ENCODE measurements around the gene KLHL21.

KLHL21 gene

DNA sequence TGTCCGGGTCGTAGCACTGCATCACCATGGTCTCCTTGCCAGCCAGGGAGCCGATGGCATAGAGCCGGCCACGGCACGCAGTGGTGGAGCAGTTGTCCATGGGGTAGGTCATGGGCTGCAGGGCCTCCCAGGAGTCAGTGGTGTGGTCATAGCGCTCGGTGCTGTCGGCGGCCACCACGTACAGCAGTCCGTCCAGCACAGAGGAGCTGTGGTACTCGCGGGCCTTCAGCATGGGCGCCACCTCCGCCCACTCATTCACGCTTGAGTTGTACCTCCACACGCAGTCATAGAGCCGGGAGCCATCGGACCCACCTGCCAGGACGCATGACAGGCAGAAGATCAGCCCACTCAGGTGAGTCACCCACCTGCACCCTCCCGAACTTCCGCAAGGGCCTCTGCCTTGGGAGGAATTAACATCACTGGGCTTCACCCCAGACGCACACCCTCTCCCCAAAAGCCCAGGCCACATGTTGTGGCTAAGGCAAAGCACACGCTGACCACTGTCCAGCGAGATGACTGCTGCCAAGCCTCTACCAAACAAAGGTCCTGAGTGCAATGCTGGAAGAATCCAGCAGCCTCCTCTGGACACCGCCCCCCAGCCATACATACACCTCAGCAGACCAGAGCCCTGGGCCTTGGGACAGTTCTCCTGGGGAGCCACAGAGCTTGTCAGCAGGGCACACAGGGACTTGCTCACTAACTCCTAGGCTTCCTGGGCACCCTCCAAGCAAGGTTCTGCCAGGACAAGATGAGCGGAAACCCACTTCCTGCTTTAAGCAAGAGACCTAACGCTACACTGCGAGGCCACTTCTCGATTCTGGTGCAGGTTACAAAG, 3.3 kb downstream of the KLHL21 start:
- Histone ChIP-seq H3K27me3 (ENCODE audit: insufficient read depth, low read length) (no peaks in the 10 kb centered on the region), H3K4me2 (ENCODE audit: low read length) (peak overlapping the region; percentile 99), H3K4me1 (ENCODE audit: insufficient read depth, low read length, severe bottlenecking) (peaks cover 54% of the 10 kb centered on the region), H3K4me3 (ENCODE audit: low read depth, low read length, poor library complexity, severe bottlenecking) (peak overlapping the region; percentile 78), H4K20me1 (ENCODE audit: insufficient read depth, low read length) (no peaks in the 10 kb centered on the region), H3K36me3 (ENCODE audit: insufficient read depth, low read length) (peaks cover 60% of the 10 kb centered on the region), H2AFZ (ENCODE audit: low read length) (no peak overlapping the region), H3K9ac (ENCODE audit: low read length) (peak overlapping the region; percentile 58), H3K79me2 (ENCODE audit: insufficient read depth, low read length) (peaks cover 27% of the 10 kb centered on the region), H3K9me2 (ENCODE audit: low read depth, low read length) (no peaks in the 10 kb centered on the region), H3F3A (ENCODE audit: insufficient read depth, low read length) (no peaks in the 10 kb centered on the region), H3K27ac (ENCODE audit: low read depth, low read length, poor library complexity, severe bottlenecking) (peak overlapping the region; percentile 63), H3K9me3 (ENCODE audit: low read length) (no peaks in the 10 kb centered on the region)
- TF ChIP-seq, protein P1, sequence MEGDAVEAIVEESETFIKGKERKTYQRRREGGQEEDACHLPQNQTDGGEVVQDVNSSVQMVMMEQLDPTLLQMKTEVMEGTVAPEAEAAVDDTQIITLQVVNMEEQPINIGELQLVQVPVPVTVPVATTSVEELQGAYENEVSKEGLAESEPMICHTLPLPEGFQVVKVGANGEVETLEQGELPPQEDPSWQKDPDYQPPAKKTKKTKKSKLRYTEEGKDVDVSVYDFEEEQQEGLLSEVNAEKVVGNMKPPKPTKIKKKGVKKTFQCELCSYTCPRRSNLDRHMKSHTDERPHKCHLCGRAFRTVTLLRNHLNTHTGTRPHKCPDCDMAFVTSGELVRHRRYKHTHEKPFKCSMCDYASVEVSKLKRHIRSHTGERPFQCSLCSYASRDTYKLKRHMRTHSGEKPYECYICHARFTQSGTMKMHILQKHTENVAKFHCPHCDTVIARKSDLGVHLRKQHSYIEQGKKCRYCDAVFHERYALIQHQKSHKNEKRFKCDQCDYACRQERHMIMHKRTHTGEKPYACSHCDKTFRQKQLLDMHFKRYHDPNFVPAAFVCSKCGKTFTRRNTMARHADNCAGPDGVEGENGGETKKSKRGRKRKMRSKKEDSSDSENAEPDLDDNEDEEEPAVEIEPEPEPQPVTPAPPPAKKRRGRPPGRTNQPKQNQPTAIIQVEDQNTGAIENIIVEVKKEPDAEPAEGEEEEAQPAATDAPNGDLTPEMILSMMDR (IDR thresholded peaks at IDR 0.05; ENCODE audit: low read length): no peak
- TF ChIP-seq EZH2 (IDR thresholded peaks at IDR 0.05; ENCODE audit: borderline replicate concordance, low read length): no peak

DNA sequence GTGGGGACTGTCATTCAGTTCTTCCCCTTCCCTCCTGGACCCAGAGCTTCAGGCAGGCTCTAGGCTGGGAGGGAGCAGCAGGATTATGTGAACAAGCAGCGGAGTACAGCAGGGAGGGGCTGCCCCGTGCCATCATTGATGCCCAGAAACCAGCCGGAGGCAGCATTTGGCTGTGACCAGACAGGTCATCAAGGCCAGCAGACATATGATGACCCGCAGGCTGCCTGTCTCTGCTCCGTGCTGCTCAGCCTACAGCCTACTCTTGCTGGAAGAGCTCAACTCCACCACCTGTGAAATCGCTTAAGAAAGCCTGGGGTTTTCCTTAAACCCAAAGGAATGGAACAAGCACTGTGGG, 4.9 kb downstream of the KLHL21 start:
- no peak overlapping the region for H3K9ac ChIP-seq (ENCODE audit: low read length)
- TF ChIP-seq, protein P1 (IDR thresholded peaks at IDR 0.05; ENCODE audit: low read length): no peak
- TF ChIP-seq EZH2 (IDR thresholded peaks at IDR 0.05; ENCODE audit: borderline replicate concordance, low read length): no peak
- H3K27ac ChIP-seq (ENCODE audit: low read depth, low read length, poor library complexity, severe bottlenecking): no peak overlapping the region
- no peaks in the 10 kb centered on the region for H4K20me1 ChIP-seq (ENCODE audit: insufficient read depth, low read length)
- no peaks in the 10 kb centered on the region for H3F3A ChIP-seq (ENCODE audit: insufficient read depth, low read length)
- peaks cover 76% of the 10 kb centered on the region for H3K36me3 ChIP-seq (ENCODE audit: insufficient read depth, low read length)
- no peaks in the 10 kb centered on the region for H3K9me2 ChIP-seq (ENCODE audit: low read depth, low read length)
- H3K4me2 ChIP-seq (ENCODE audit: low read length): no peak overlapping the region
- no peak overlapping the region for H2AFZ ChIP-seq (ENCODE audit: low read length)
- peaks cover 40% of the 10 kb centered on the region for H3K4me1 ChIP-seq (ENCODE audit: insufficient read depth, low read length, severe bottlenecking)
- no peaks in the 10 kb centered on the region for H3K9me3 ChIP-seq (ENCODE audit: low read length)
- no peak overlapping the region for H3K4me3 ChIP-seq (ENCODE audit: low read depth, low read length, poor library complexity, severe bottlenecking)
- peaks cover 27% of the 10 kb centered on the region for H3K79me2 ChIP-seq (ENCODE audit: insufficient read depth, low read length)
- H3K27me3 ChIP-seq (ENCODE audit: insufficient read depth, low read length): no peaks in the 10 kb centered on the region

DNA sequence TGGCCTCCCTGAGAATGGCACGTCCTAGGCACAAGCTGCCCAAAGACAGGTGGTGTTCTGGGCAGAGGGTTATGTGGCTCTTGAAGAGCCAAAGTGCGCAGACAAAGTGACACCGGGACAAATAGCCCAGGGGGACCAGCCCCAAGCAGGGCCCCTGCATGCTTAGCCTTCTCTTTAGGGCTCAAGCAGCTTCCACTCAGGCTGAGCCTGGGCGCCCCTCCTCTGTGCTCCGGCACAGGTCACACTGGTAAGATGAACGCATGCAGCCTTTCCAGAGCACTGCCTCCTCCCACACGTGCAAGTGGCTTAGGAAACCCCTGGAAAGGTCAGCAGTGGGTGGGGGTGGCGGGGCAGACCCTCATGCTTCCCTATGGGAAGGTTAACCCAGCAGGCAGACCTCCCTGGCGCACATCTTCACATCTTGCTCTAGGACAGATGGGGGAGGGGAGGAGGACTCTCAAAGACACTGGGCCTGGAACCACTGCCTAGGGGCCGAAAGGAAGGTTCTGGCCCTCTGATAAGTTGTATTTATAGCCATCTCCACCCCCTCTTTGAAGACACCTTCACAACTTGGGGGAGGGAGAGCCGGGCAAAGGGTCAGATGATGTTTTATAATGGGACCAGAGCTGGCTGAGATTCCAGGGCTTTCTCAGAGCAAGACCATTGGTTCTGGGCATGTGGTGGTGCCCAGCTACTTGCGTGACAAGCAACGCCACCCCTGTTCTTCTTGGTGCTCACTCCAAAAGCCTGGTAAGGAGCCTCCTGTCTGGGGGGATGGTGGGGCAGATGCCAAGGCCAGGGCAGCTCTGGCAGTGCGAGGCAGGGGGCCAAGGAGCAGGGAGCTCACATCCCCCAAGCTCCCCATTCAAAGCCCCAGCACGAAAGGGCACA, 5.5 kb downstream of the KLHL21 start:
- Histone ChIP-seq H3K4me1 (ENCODE audit: insufficient read depth, low read length, severe bottlenecking) (peaks cover 40% of the 10 kb centered on the region), H2AFZ (ENCODE audit: low read length) (no peak overlapping the region), H3K27me3 (ENCODE audit: insufficient read depth, low read length) (no peaks in the 10 kb centered on the region), H3K27ac (ENCODE audit: low read depth, low read length, poor library complexity, severe bottlenecking) (no peak overlapping the region), H3K9me2 (ENCODE audit: low read depth, low read length) (no peaks in the 10 kb centered on the region), H3K4me3 (ENCODE audit: low read depth, low read length, poor library complexity, severe bottlenecking) (no peak overlapping the region), H3K9ac (ENCODE audit: low read length) (no peak overlapping the region), H3K36me3 (ENCODE audit: insufficient read depth, low read length) (peaks cover 82% of the 10 kb centered on the region), H3K79me2 (ENCODE audit: insufficient read depth, low read length) (peaks cover 27% of the 10 kb centered on the region), H4K20me1 (ENCODE audit: insufficient read depth, low read length) (no peaks in the 10 kb centered on the region), H3K4me2 (ENCODE audit: low read length) (no peak overlapping the region), H3K9me3 (ENCODE audit: low read length) (no peaks in the 10 kb centered on the region), H3F3A (ENCODE audit: insufficient read depth, low read length) (no peaks in the 10 kb centered on the region)
- TF ChIP-seq EZH2 (IDR thresholded peaks at IDR 0.05; ENCODE audit: borderline replicate concordance, low read length): no peak
- TF ChIP-seq, protein P1 (IDR thresholded peaks at IDR 0.05; ENCODE audit: low read length): no peak
